Progenitor cell of endocrine pancreas (in vitro differentiated cells): Measurements from ENCODE around the gene TSPAN15. TPM values are rescaled to one million over a fixed set of nuclear protein-coding genes. Genes with fewer than 3 reads are reported as not detected.

ENCODE experiments used
- DNase-seq: peaks from one replicate; pipeline ENCODE4 v3.0.0; 2021; ENCODE audit warnings: low spot score; ENCODE audit not compliant: unreplicated experiment
- H3K27ac Mint-ChIP-seq: 2 replicates; pipeline ENCODE4 v1.8.0; 2021; ENCODE audit warnings: mild to moderate bottlenecking, moderate library complexity, mixed read lengths
- H3K27me3 Mint-ChIP-seq: 2 replicates; pipeline ENCODE4 v1.8.0; 2021; ENCODE audit warnings: mixed read lengths
- H3K36me3 Mint-ChIP-seq: 2 replicates; pipeline ENCODE4 v1.8.0; 2022; ENCODE audit warnings: mixed read lengths; ENCODE audit not compliant: insufficient read depth
- H3K4me1 Mint-ChIP-seq: 2 replicates; pipeline ENCODE4 v1.8.0; 2021; ENCODE audit warnings: low read depth, mixed read lengths
- H3K4me3 Mint-ChIP-seq: 2 replicates; pipeline ENCODE4 v1.8.0; 2021; ENCODE audit warnings: low read depth, mild to moderate bottlenecking, moderate library complexity, mixed read lengths
- H3K9me3 Mint-ChIP-seq: 2 replicates; pipeline ENCODE4 v1.8.0; 2021; ENCODE audit warnings: low read depth, mixed read lengths
- CTCF ChIP-seq: fragments of 200-600 bp; sonication (generic); IDR thresholded peaks from one replicate; pipeline ENCODE4 v1.5.0; 2021; ENCODE audit warnings: antibody characterized with exemption, mild to moderate bottlenecking; ENCODE audit not compliant: unreplicated experiment
- total RNA-seq: library from RNA; stranded (reverse); gene quantifications from 2 replicates; pipeline ENCODE4 v1.2.1, GENCODE V29; 2021

TSPAN15 gene
- total RNA-seq, 1 donor from 2014 or later, result 14.7 TPM

- H3K4me1 Mint-ChIP-seq, result peaks cover 4% of the 10 kb centered on the region
- DNase-seq, result no peak
- H3K36me3 Mint-ChIP-seq, result no peaks in the 10 kb centered on the region
- no peak for TF ChIP-seq CTCF
- peaks cover 18% of the 10 kb centered on the region for H3K27me3 Mint-ChIP-seq
- H3K4me3 Mint-ChIP-seq, result no peak overlapping the region
- H3K9me3 Mint-ChIP-seq, result no peaks in the 10 kb centered on the region
- H3K27ac Mint-ChIP-seq, result no peak overlapping the region
Observed at GRCh38 chr10:69508738-69509340, 57.6 kb downstream of the TSPAN15 start.

GRCh38 chr10:69512901-69513300, 61.6 kb downstream of the TSPAN15 start:
- Mint-ChIP-seq H3K4me3 (no peak overlapping the region), H3K9me3 (no peaks in the 10 kb centered on the region), H3K36me3 (no peaks in the 10 kb centered on the region), H3K27me3 (peaks cover 28% of the 10 kb centered on the region), H3K27ac (no peak overlapping the region), H3K4me1 (no peaks in the 10 kb centered on the region)
- no peak for TF ChIP-seq CTCF
- DNase-seq, result no peak

GRCh38 chr10:69513617-69514016, 62.4 kb downstream of the TSPAN15 start:
- H3K36me3 Mint-ChIP-seq, result no peaks in the 10 kb centered on the region
- no peaks in the 10 kb centered on the region for H3K4me1 Mint-ChIP-seq
- no peak overlapping the region for H3K4me3 Mint-ChIP-seq
- no peak overlapping the region for H3K27ac Mint-ChIP-seq
- H3K9me3 Mint-ChIP-seq, result no peaks in the 10 kb centered on the region
- peaks cover 28% of the 10 kb centered on the region for H3K27me3 Mint-ChIP-seq
- no peak for DNase-seq
- TF ChIP-seq CTCF, result no peak

GRCh38 chr10:69515699-69516259, 64.5 kb downstream of the TSPAN15 start:
- H3K27ac Mint-ChIP-seq, result no peak overlapping the region
- H3K9me3 Mint-ChIP-seq, result no peaks in the 10 kb centered on the region
- DNase-seq, result peak; percentile 68
- TF ChIP-seq CTCF, result peak; percentile 87
- no peak overlapping the region for H3K4me3 Mint-ChIP-seq
- no peaks in the 10 kb centered on the region for H3K36me3 Mint-ChIP-seq
- H3K4me1 Mint-ChIP-seq, result no peaks in the 10 kb centered on the region
- peaks cover 21% of the 10 kb centered on the region for H3K27me3 Mint-ChIP-seq

- Mint-ChIP-seq H3K27me3 (peaks cover 16% of the 10 kb centered on the region), H3K27ac (no peak overlapping the region), H3K4me3 (no peak overlapping the region), H3K9me3 (no peaks in the 10 kb centered on the region), H3K36me3 (no peaks in the 10 kb centered on the region), H3K4me1 (no peaks in the 10 kb centered on the region)
- DNase-seq, result peak; percentile 39
- TF ChIP-seq CTCF, result peak; percentile 46
Observed at GRCh38 chr10:69516316-69516715, 65.1 kb downstream of the TSPAN15 start.
